Stimulated activated CD4-positive, alpha-beta T cell treated with anti-CD3 and anti-CD28 coated beads, Interleukin-1b, Interleukin-23, amount 100 ng/mL, for 48 hours (primary cell): Measurements from ENCODE around the gene HRCT1.
"Not testable (repeated sequence)": the region's sequence is repeated elsewhere in the genome, so short reads cannot be mapped to it uniquely, and the experiment has no call there.

Experiments
- DNase-seq: peaks from one replicate; pipeline ENCODE4 v3.0.0-alpha.2; 2020

HRCT1 gene

DNA sequence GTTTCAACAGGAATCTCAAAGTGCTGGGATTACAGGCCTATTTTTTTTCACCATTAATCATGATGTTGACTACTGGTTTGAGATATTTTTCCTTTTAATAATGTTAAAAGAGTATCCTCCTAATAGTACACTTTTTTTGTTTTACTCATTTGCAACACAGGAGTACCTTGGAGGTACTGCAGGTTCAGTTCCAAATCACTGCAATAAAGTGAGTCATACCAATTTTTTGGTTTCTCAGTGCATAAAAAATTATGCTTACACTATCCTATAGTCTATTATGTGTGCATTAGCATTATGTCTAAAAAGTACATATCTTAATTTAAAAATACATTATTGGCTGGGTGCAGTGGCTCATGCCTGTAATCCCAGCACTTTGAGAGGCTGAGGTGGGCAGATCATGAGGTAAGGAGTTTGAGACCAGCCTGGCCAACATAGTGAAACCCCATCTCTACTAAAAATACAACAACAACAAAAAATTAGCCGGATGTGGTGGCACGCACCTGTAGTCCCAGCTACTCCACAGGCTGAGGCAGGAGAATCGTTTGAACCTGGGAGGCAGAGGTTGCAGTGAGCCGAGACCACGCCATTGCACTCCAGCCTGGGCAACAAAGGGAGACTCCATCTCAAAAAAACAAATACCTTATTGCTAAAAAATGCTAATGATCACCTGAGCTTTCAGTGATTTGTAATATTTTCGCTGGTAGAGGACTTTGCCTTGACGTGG, 8.5 kb upstream of the HRCT1 start:
- DNase-seq = not testable (repeated sequence)

- no peak for DNase-seq
Measured at GRCh38 chr9:35898337-35898736, 7.7 kb upstream of the HRCT1 start.

GRCh38 chr9:35899021-35899420, 7.0 kb upstream of the HRCT1 start:
- DNase-seq = no peak

DNA sequence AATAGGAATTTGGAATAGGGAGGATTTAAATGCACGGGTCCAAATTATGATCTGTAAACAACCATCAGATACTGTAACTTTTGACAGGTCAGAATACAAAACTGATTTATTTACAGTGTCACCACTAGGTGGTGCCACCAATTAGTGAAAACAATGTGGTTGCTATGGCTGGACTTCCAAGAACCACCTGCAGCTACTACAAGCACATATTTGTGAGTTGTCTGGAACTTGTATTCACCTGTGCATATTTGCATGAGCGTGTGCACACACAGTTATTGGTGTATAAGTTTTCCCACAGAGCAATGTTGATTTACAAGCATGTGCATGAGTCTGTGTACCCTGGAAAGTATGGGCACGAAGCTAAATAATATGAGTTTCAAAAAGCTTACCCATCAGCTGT, 3.0 kb upstream of the HRCT1 start:
- peak; percentile 22 for DNase-seq

DNA sequence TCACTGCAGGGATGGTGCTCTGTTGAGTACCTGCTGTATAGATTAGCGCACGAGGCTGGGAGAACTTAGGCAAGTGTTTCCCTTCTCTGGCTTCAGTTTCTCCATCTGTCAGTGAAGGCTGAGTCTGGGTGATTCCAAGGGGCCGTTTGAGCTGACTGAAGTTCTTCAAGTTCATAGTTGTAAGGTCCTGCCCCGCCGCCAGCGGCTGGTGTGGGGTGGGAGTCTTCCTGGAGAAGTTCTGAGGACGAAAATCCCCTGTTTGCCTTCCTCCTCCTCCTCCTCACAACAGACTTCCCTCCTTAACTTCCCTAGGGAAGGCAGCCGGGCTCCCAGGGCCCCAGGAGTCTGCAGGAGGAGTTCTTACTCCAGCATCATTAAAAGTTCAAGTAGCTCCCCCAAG, 1.7 kb upstream of the HRCT1 start:
- no peak for DNase-seq

DNA sequence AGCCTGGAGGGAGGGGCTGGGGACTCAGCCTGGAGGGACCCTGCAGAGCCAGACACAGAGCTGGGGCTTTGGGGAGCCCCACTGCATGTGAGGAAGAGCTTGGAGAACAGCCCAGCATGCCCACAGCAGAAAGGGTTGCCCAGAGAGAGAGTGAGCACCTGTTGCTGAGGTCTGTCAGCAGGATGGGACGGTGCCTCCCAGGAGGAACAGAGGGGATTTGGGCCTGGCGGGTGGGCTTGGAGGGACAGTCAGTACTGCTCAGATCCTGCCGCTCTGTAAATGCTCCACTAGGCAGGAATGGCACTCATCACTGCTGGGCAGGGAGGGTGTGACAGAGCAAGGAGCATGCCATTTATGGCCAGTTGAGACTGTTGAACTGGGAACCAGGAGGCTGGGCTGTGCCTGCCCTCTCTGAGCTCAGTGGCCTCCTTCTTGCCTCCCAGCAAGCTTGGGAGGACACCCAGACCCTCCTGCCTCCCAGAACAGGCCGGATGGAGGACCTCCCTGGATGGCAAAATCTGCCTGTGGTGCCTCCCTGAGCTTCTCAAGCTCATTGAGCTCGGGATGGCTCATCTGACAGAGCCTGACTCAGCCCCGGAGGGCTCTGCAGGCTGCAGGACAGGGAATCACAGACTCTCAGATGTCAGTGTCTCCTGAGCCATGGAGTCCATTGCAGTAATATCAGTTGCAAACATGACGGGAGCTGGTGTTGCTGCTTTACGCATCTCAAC, 786 bp upstream of the HRCT1 start:
- no peak for DNase-seq

- no peak for DNase-seq
Measured at GRCh38 chr9:35906923-35907699, 1.1 kb downstream of the HRCT1 start.

- DNase-seq = no peak
Measured at GRCh38 chr9:35907711-35908503, 1.9 kb downstream of the HRCT1 start.

GRCh38 chr9:35908504-35909125, 2.6 kb downstream of the HRCT1 start:
- DNase-seq = no peak

DNA sequence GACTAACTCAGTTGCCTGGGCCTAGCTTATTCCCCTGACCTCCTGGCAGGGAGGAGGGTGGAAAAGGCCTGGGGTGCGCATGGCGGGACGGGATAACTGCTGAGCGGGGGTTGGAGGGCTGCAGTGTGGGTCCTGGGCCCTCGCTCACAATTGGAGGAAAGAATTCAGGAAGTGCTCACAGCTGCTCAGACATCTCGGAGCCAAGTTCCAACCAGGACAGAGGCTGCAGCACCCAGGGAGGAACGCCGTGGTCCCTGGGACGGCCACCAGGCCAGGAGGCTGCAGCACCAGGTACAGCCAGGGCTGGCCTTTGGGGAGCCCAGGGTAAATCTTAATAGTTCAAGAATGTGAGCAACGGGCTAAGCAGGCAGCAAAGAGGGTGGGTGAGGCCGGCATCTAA, 3.3 kb downstream of the HRCT1 start, which contains the start of gene SPAAR:
TSS of gene SPAAR (plus strand) at position 217 of the 400 bp plus-strand sequence. CDS start 974 bp downstream, outside the sequence.
- DNase-seq = no peak

DNA sequence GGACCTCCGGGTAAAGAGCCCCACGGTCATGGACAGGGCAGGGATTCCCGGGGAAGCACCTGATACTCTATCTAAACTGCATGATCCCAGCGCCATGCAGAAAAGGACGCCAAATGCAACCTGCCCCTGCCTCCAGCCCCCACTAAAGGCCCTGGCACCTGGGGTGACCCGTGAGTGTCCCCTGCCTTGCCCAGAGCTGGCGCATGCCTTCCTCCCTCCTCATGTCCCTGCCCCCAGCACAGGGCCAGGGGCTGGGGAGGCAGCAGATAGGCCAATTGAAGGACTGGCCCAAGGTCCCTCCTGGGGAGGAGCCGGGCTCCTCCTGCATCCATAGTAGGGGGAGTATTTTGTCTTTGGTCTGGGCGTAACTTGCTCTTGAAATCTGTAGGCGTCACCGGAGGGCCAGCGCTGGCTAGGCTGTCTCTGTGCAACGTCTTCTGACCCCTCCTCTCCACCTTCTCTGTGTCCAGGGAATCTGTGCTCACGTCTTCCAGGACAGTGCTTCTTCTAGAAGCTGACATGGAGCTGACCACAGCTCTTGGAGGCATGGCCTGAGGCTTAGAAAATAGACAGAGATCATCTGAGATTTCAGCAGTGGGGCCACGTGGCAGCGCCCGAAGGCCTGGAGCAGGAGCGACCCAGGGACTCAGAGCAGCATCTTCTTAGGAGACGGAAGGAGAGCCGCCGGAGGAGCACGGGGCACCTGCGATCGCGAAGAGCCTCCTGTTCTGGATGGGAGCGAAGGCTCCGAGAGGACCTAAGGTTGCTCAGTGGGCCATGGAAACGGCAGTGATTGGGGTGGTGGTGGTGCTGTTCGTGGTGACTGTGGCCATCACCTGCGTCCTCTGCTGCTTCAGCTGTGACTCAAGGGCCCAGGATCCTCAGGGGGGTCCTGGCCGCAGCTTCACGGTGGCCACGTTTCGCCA, 3.9 kb downstream of the HRCT1 start:
- no peak for DNase-seq

DNA sequence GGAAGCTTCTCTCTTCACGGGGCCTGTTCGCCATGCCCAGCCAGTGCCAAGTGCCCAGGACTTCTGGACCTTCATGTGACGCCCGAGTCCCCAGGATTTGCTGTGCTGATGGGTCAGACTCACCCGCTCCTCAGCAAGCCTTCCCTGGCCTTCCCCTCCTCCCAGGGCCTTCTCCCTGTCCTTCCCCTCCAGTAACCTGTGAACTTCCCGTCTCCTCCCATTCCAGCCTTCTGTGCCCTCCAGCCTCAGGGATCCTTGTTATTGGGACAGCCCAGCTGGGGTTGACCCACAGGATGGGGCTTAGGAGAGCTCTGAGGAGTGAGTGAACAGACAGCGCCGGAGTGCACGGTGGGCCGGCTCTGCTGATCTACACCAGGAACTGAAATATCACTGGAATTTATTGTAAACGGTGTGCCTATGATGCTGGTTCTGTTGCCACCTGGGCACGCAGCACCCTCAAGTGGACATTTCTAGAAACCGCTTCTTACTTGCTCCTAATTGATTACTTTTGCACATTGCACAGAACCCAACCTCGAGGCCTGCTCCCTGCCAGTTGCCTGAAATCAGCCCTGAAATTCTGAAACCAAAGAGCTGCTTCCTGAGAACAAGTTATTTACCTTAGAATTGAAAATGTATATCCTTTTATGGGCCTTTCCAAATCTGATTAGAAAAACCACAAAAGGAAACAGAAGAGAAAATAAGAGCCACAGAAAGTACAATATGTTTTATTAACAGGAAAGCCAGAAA, 4.8 kb downstream of the HRCT1 start:
- DNase-seq = peak; percentile 54

DNA sequence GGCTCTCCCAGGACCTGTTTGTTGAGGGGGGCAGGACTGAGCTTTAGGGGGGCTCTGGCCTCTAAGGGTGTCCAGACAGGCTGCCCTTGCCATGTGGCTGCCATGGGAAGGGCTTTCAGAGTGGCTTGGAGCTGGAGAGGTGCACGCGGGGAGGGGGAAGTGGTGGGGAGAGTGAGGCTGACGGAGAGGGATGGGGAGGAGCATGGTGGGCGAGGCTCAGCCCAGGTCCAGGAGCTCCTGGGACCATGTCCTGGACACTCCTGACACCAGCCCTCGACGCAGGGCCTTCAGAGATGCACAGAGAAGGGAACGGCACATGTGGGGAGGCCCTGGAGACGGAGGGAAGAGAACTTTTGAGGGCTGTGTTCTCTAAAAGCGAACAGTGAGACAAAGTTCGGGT, 5.7 kb downstream of the HRCT1 start:
- no peak for DNase-seq

GRCh38 chr9:35912791-35913400, 6.9 kb downstream of the HRCT1 start:
- no peak for DNase-seq

GRCh38 chr9:35913429-35913828, 7.4 kb downstream of the HRCT1 start:
- DNase-seq = not testable (repeated sequence)

DNA sequence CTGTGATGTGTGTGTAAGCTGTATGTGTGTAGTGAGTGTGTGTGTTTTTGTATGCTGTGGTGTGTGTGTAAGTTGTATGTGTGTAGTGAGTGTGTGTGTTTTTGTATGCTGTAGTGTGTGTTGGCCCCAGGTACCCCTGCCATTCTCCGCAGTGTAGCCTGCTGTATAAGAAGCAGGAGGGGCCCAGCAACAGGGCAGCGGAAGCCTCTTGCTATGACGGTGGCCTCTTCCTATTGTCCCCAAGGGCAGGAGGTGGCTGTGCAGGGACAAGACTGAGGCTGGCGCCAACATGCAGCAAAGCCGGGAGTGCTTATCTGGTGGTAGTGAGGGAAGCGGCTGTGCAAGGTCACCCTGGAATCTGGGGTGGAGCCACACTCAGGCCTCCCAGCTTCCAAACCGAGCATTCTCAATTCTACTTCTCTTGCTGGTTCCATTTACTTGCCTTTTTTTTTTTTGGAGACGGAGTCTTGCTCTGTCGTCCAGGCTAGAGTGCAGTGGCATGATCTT, 8.4 kb downstream of the HRCT1 start:
- no peak for DNase-seq

GRCh38 chr9:35915681-35916294, 9.8 kb downstream of the HRCT1 start:
- DNase-seq = no peak

DNA sequence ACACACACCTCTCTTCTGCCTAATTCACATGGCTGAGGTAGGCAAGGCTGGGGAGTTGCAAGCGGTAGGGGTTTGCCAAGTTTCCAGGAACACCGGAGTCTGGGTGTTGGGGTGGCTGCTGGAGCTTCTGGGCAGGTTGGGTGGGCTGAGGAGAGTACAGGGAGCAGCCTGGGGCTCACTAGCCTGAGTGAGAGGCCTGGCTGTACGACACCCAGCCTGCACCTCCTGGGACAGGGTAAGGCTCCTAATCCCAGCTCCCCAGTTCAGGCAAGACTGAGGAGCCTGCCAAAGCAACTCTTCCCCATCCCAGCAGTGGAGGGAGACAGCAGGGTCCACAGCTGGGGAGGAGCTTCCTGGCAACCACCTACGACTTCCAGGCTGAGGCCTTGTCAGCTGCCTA, 11.3 kb downstream of the HRCT1 start:
- no peak for DNase-seq

DNA sequence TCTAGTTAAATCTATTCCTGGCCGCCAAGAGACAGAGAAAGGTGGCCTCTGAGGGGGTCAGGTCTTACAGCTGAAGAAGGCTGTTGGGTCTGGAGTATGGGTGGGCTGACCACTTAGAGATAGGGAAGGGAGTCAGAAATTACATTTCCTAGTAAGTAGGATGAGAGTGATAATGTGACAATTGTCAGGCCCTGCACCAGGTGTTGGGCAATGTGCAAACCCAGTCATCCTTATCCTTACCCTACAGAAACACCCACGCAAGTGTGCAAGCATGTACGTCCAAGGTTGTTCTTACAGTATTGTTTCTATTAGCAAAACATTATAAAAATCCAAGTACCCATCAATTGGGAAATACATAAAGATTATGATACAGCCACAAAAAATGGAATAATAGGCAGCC, 12.8 kb downstream of the HRCT1 start:
- no peak for DNase-seq
